OCI-LY1 (cell line): ENCODE results near the gene LCAT.

Source experiments
- H2AFZ ChIP-seq: fragments of 200-600 bp; sonication (generic), shearing (Covaris generic); 2 replicates; pipeline ENCODE4 v1.6.0; 2014; ENCODE audit warnings: antibody characterized with exemption, mild to moderate bottlenecking, low read length
- H3F3A ChIP-seq: fragments of 200-600 bp; sonication (generic), shearing (Covaris generic); 2 replicates; pipeline ENCODE4 v1.6.0; 2014; ENCODE audit warnings: mild to moderate bottlenecking, antibody characterized with exemption, low read length, moderate library complexity; ENCODE audit not compliant: insufficient read depth
- H3K27ac ChIP-seq: fragments of 200-600 bp; sonication (generic); 2 replicates; pipeline ENCODE4 v1.5.1; 2014; ENCODE audit warnings: low read length, mixed run types, mild to moderate bottlenecking, low read depth; ENCODE audit not compliant: poor library complexity, severe bottlenecking
- H3K27me3 ChIP-seq: fragments of 200-600 bp; sonication (generic); 2 replicates; pipeline ENCODE4 v1.6.0; 2014; ENCODE audit warnings: antibody characterized with exemption, mild to moderate bottlenecking, low read length, moderate library complexity; ENCODE audit not compliant: insufficient read depth
- H3K36me3 ChIP-seq: fragments of 200-600 bp; sonication (generic); 2 replicates; pipeline ENCODE4 v1.6.1; 2014; ENCODE audit warnings: mild to moderate bottlenecking, antibody characterized with exemption, low read length, moderate library complexity, mixed read lengths; ENCODE audit not compliant: insufficient read depth
- H3K4me1 ChIP-seq: fragments of 200-600 bp; sonication (generic); 2 replicates; pipeline ENCODE4 v1.5.1; 2014; ENCODE audit warnings: mild to moderate bottlenecking, low read length, moderate library complexity; ENCODE audit not compliant: insufficient read depth, severe bottlenecking
- H3K4me2 ChIP-seq: fragments of 200-600 bp; sonication (generic), shearing (Covaris generic); 2 replicates; pipeline ENCODE4 v1.6.1; 2014; ENCODE audit warnings: low read length
- H3K4me3 ChIP-seq: fragments of 200-600 bp; sonication (generic); 2 replicates; pipeline ENCODE4 v1.5.1; 2014; ENCODE audit warnings: low read length, low read depth, mild to moderate bottlenecking, mixed read lengths; ENCODE audit not compliant: poor library complexity, severe bottlenecking
- H3K79me2 ChIP-seq: fragments of 200-600 bp; shearing (Covaris generic); 2 replicates; pipeline ENCODE4 v1.6.1; 2016; ENCODE audit warnings: mixed run types, low read length, mixed read lengths; ENCODE audit not compliant: insufficient read depth
- H3K9ac ChIP-seq: fragments of 200-600 bp; sonication (generic), shearing (Covaris generic); 2 replicates; pipeline ENCODE4 v1.6.1; 2014; ENCODE audit warnings: mild to moderate bottlenecking, low read length, mixed read lengths
- H3K9me2 ChIP-seq: fragments of 200-600 bp; sonication (generic), shearing (Covaris generic); 2 replicates; pipeline ENCODE4 v1.6.1; 2014; ENCODE audit warnings: low read depth, mild to moderate bottlenecking, low read length, mixed read lengths
- H3K9me3 ChIP-seq: fragments of 200-600 bp; shearing (Covaris generic); 2 replicates; pipeline ENCODE4 v1.6.1; 2014; ENCODE audit warnings: low read length, mixed read lengths
- H4K20me1 ChIP-seq: fragments of 200-600 bp; sonication (generic), shearing (Covaris generic); 2 replicates; pipeline ENCODE4 v1.6.0; 2016; ENCODE audit warnings: mild to moderate bottlenecking, low read length; ENCODE audit not compliant: insufficient read depth
- EZH2 ChIP-seq: fragments of 200-600 bp; sonication (generic), shearing (Covaris generic); IDR thresholded peaks from 2 replicates; pipeline ENCODE4 v1.8.0; 2017; ENCODE audit warnings: borderline replicate concordance, mixed run types, mild to moderate bottlenecking, antibody characterized with exemption, low read length, moderate library complexity, mixed read lengths
- TF ChIP-seq, protein P1 (sequence below): fragments of 200-600 bp; sonication (generic), shearing (Covaris generic); IDR thresholded peaks from 2 replicates; pipeline ENCODE4 v1.5.1; 2017; ENCODE audit warnings: mild to moderate bottlenecking, antibody characterized with exemption, low read length, moderate library complexity, mixed read lengths

The LCAT gene

DNA sequence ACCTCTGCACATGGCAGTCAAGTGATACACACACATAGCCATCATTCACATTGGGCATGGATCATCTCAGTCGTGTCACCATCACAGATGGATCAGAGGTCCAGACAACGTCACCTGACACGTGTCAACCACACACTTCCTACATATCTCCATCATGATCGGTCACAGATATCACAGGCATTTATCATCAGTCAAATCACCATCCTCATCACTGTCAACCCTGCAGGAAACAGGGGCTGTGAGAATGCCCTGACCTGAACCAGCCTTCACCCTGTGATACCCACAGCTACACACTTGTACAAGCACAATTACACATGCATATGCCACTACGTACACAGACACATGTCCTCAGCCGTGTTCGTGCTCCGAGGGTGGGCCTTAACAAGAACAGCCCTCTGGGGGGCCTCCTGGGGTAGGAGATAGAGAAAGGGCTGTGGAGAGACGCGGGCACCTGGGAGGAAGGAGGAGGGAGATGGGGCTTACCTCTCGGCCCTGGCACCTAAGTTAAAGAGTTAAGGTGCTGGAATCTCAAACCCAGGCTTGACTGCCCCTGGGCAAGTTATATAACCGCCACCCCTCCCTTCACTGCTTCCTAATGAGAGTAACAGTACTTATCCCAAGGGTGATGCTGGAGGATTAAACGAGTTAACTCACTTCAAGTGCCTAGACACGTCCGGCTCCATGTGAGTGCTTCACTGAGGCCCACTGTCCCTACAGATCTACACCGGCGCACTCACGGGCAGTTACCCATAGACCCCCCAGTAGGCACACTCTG, 23.4 kb upstream of the LCAT start:
- no peaks in the 10 kb centered on the region for H3K9me2 ChIP-seq
- peak overlapping the region; percentile 72 for H3K4me3 ChIP-seq
- H3K27me3 ChIP-seq, result no peaks in the 10 kb centered on the region
- no peaks in the 10 kb centered on the region for H3K9me3 ChIP-seq
- H2AFZ ChIP-seq, result no peak overlapping the region
- H3K4me2 ChIP-seq, result peak overlapping the region; percentile 81
- H3K4me1 ChIP-seq, result peaks cover 33% of the 10 kb centered on the region
- no peak overlapping the region for H3K27ac ChIP-seq
- no peaks in the 10 kb centered on the region for H3F3A ChIP-seq
- no peaks in the 10 kb centered on the region for H3K79me2 ChIP-seq
- no peaks in the 10 kb centered on the region for H4K20me1 ChIP-seq
- no peaks in the 10 kb centered on the region for H3K36me3 ChIP-seq
- H3K9ac ChIP-seq, result peak overlapping the region; percentile 61
- no peak for TF ChIP-seq EZH2
- TF ChIP-seq, protein P1, sequence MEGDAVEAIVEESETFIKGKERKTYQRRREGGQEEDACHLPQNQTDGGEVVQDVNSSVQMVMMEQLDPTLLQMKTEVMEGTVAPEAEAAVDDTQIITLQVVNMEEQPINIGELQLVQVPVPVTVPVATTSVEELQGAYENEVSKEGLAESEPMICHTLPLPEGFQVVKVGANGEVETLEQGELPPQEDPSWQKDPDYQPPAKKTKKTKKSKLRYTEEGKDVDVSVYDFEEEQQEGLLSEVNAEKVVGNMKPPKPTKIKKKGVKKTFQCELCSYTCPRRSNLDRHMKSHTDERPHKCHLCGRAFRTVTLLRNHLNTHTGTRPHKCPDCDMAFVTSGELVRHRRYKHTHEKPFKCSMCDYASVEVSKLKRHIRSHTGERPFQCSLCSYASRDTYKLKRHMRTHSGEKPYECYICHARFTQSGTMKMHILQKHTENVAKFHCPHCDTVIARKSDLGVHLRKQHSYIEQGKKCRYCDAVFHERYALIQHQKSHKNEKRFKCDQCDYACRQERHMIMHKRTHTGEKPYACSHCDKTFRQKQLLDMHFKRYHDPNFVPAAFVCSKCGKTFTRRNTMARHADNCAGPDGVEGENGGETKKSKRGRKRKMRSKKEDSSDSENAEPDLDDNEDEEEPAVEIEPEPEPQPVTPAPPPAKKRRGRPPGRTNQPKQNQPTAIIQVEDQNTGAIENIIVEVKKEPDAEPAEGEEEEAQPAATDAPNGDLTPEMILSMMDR, result peak; percentile 30; the same call in 1 of the 2 replicates

DNA sequence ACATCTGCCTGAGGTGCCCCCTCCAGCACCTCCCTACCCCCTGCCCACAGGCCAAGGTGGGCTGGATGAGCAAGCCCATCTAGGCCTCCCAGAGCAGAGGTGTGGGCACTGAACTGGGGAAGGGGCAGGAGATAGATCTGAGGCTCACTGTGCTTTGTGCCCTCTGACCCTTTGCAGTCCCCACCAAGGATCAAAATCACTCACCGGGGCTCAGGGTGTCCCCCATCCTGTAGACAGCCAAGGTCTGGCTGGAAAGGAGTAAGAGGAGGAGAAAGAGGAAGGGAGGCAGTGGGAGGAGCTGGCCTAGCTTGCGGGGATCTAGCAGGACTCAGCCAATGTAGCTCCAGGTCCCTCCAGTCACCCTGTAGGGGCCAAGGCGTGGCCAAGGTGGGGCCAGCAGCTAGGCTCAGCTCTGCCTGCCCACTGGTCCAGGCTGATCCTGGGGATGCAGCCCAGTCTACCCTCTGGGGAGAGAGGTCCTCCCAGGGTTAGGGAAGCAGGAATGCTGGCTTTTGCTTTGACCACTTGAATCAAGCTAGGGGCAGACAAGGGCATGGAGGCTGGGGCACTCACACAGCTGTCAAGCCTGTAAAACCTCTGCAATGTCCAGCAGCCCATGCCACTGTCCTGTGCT, 22.7 kb upstream of the LCAT start:
- TF ChIP-seq, protein P1, result no peak
- TF ChIP-seq EZH2, result no peak
- H3K4me3 ChIP-seq, result peak overlapping the region; percentile 72

DNA sequence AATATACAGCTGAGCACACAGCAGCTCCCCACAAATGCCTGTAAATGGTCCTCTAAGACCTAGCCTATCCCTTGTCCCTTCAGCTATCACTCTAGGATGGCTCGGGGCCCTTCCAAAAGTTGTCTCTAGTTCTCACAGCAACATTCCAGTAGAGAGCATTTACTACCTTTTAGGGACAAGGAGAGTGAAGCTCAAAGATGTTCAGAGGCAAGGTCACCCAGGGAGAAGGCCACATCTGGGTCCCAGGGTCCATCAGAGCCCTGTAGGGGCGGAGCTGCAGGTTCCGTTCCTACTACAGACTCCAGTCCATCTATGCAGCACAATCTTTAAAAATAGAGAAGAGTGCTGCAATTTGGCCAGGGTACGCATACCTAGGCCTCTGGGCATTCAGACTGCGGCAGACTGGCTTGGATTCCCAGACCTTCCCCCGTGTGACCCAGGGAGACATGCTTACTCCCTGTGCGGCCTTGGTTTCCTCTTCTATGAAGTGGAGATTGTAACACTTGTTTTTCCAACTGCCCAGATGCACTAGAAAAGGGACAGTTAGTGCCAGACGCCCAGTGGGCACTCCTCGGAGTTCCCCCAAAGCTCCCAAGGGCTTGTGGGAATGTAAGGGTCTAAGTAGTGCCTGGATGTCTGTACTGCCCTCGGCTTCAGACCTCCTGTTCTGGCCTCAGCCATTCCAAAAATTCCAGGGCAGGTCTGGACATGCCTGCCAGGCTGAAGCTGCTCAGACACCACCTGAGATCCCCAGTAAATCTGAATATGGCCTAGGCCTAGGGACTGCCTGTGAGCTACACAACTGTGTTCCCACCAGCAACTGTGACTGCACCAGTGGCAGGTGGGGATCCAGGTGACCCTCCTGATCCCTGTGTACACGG, 22.0 kb upstream of the LCAT start:
- H3K4me1 ChIP-seq, result peaks cover 33% of the 10 kb centered on the region
- H3K9ac ChIP-seq, result no peak overlapping the region
- no peaks in the 10 kb centered on the region for H3K27me3 ChIP-seq
- no peak overlapping the region for H2AFZ ChIP-seq
- no peaks in the 10 kb centered on the region for H4K20me1 ChIP-seq
- no peak for TF ChIP-seq EZH2
- TF ChIP-seq, protein P1, result no peak
- no peaks in the 10 kb centered on the region for H3K79me2 ChIP-seq
- H3K27ac ChIP-seq, result peak overlapping the region; percentile 13
- no peaks in the 10 kb centered on the region for H3F3A ChIP-seq
- no peaks in the 10 kb centered on the region for H3K9me2 ChIP-seq
- no peak overlapping the region for H3K4me2 ChIP-seq
- no peaks in the 10 kb centered on the region for H3K9me3 ChIP-seq
- 0 out of 2 replicates have a peak, but pooled peaks cover 5% of the 10 kb centered on the region for H3K36me3 ChIP-seq
- no peak overlapping the region for H3K4me3 ChIP-seq

More for the DNA sequence above, 22.7 kb upstream of the LCAT start:
- Histone ChIP-seq H3F3A (no peaks in the 10 kb centered on the region), H3K79me2 (no peaks in the 10 kb centered on the region), H3K9ac (peak overlapping the region; percentile 61; the same call in 1 of the 2 replicates), H3K4me2 (peak overlapping the region; percentile 81), H3K4me1 (peaks cover 33% of the 10 kb centered on the region), H3K36me3 (0 out of 2 replicates have a peak, but pooled peaks cover 2% of the 10 kb centered on the region), H4K20me1 (no peaks in the 10 kb centered on the region), H3K27ac (no peak overlapping the region), H2AFZ (no peak overlapping the region), H3K27me3 (no peaks in the 10 kb centered on the region), H3K9me3 (no peaks in the 10 kb centered on the region), H3K9me2 (no peaks in the 10 kb centered on the region)
